ENCODE measurements around the gene BMP8A. TPM values are rescaled to one million over a fixed set of nuclear protein-coding genes. Genes with fewer than 3 reads are reported as not detected.

Gene BMP8A
- total RNA-seq, 2 experiments from 2014 or later: 0.16 TPM; not detected in 1

GRCh38 chr1:39568208-39568607, 76.8 kb downstream of the BMP8A start:
- Mint-ChIP-seq H3K27me3 (ENCODE audit: low read depth) (no peaks in the 10 kb centered on the region), H3K27ac (no peak overlapping the region), H3K36me3 (ENCODE audit: low read depth) (peaks cover 82% of the 10 kb centered on the region), H3K4me1 (ENCODE audit: low read depth) (peaks cover 27% of the 10 kb centered on the region), H3K9me3 (ENCODE audit: insufficient read depth) (no peaks in the 10 kb centered on the region), H3K4me3 (no peak overlapping the region)
- ATAC-seq (no peak), DNase-seq (no peak)
- ChIA-PET POLR2A (interaction anchor here (1.3 kb wide), 1 partner anchor 8 kb away, joined by 5 read pairs; no protein-coding TSS in a partner anchor), CTCF (no interaction called here)

- Mint-ChIP-seq H3K9me3 (ENCODE audit: insufficient read depth) (no peaks in the 10 kb centered on the region), H3K27ac (no peak overlapping the region), H3K4me3 (no peak overlapping the region), H3K4me1 (ENCODE audit: low read depth) (peaks cover 35% of the 10 kb centered on the region), H3K36me3 (ENCODE audit: low read depth) (peaks cover 85% of the 10 kb centered on the region), H3K27me3 (ENCODE audit: low read depth) (no peaks in the 10 kb centered on the region)
- ChIA-PET CTCF (interaction anchor here (1.4 kb wide), 1 partner anchor 89 kb away, joined by 4 read pairs; no protein-coding TSS in a partner anchor), POLR2A (no interaction called here)
- no peak for ATAC-seq
- DNase-seq: no peak
Measured at GRCh38 chr1:39569034-39569433, 77.6 kb downstream of the BMP8A start.

- ChIA-PET CTCF (no interaction called here), POLR2A (no interaction called here)
- DNase-seq (no peak), ATAC-seq (no peak)
- H3K4me1 Mint-ChIP-seq (ENCODE audit: low read depth): peaks cover 48% of the 10 kb centered on the region
- no peak overlapping the region for H3K4me3 Mint-ChIP-seq
- no peak overlapping the region for H3K27ac Mint-ChIP-seq
- H3K9me3 Mint-ChIP-seq (ENCODE audit: insufficient read depth): no peaks in the 10 kb centered on the region
- H3K27me3 Mint-ChIP-seq (ENCODE audit: low read depth): no peaks in the 10 kb centered on the region
- peaks cover 89% of the 10 kb centered on the region for H3K36me3 Mint-ChIP-seq (ENCODE audit: low read depth)
Measured at GRCh38 chr1:39570477-39571177, 79.2 kb downstream of the BMP8A start.

GRCh38 chr1:39571178-39571483, 79.7 kb downstream of the BMP8A start:
- Mint-ChIP-seq H3K36me3 (ENCODE audit: low read depth) (peaks cover 85% of the 10 kb centered on the region), H3K4me3 (no peak overlapping the region), H3K27me3 (ENCODE audit: low read depth) (no peaks in the 10 kb centered on the region), H3K4me1 (ENCODE audit: low read depth) (peaks cover 48% of the 10 kb centered on the region), H3K27ac (no peak overlapping the region), H3K9me3 (ENCODE audit: insufficient read depth) (no peaks in the 10 kb centered on the region)
- ChIA-PET CTCF (no interaction called here), POLR2A (interaction anchor here (0.9 kb wide), 1 partner anchor 90 kb away, joined by 3 read pairs; no protein-coding TSS in a partner anchor)
- ATAC-seq: no peak
- DNase-seq: no peak

GRCh38 chr1:39572379-39573096, 81.1 kb downstream of the BMP8A start:
- POLR2A ChIA-PET: no interaction called here
- no peak for ATAC-seq
- peaks cover 45% of the 10 kb centered on the region for H3K4me1 Mint-ChIP-seq (ENCODE audit: low read depth)

GRCh38 chr1:39573097-39573465, 81.6 kb downstream of the BMP8A start:
- ATAC-seq (no peak), DNase-seq (no peak)
- ChIA-PET CTCF (interaction anchor here (0.8 to 3.1 kb wide), 2 partner anchors 10 to 85 kb away, joined by 3 to 12 read pairs; no protein-coding TSS in a partner anchor), POLR2A (no interaction called here)
- Mint-ChIP-seq H3K27ac (peak overlapping the region; percentile 10), H3K4me1 (ENCODE audit: low read depth) (peaks cover 45% of the 10 kb centered on the region), H3K27me3 (ENCODE audit: low read depth) (no peaks in the 10 kb centered on the region), H3K9me3 (ENCODE audit: insufficient read depth) (no peaks in the 10 kb centered on the region), H3K36me3 (ENCODE audit: low read depth) (peaks cover 66% of the 10 kb centered on the region), H3K4me3 (peak overlapping the region; percentile 92)

More at GRCh38 chr1:39572379-39573096, 81.1 kb downstream of the BMP8A start:
- Mint-ChIP-seq H3K27ac (no peak overlapping the region), H3K9me3 (ENCODE audit: insufficient read depth) (no peaks in the 10 kb centered on the region), H3K36me3 (ENCODE audit: low read depth) (peaks cover 71% of the 10 kb centered on the region), H3K27me3 (ENCODE audit: low read depth) (no peaks in the 10 kb centered on the region), H3K4me3 (no peak overlapping the region)
- no peak for DNase-seq
- CTCF ChIA-PET: interaction anchor here (0.8 to 3.1 kb wide), 2 partner anchors 10 to 86 kb away, joined by 3 to 12 read pairs; no protein-coding TSS in a partner anchor

- ChIA-PET CTCF (interaction anchor here (1.1 to 3.1 kb wide), 5 partner anchors 32 to 475 kb away, joined by 3 to 12 read pairs (median 4); no protein-coding TSS in a partner anchor), POLR2A (interaction anchor here (0.6 kb wide), 1 partner anchor 11 kb away, joined by 3 read pairs; no protein-coding TSS in a partner anchor)
- H3K27ac Mint-ChIP-seq: peak overlapping the region; percentile 67
- peaks cover 45% of the 10 kb centered on the region for H3K4me1 Mint-ChIP-seq (ENCODE audit: low read depth)
- H3K36me3 Mint-ChIP-seq (ENCODE audit: low read depth): peaks cover 58% of the 10 kb centered on the region
- DNase-seq (no peak), ATAC-seq (no peak)
- H3K9me3 Mint-ChIP-seq (ENCODE audit: insufficient read depth): no peaks in the 10 kb centered on the region
- no peaks in the 10 kb centered on the region for H3K27me3 Mint-ChIP-seq (ENCODE audit: low read depth)
- H3K4me3 Mint-ChIP-seq: peak overlapping the region; percentile 92
Measured at GRCh38 chr1:39573736-39574624, 82.5 kb downstream of the BMP8A start.

GRCh38 chr1:39574646-39575045, 83.2 kb downstream of the BMP8A start:
- H3K27me3 Mint-ChIP-seq (ENCODE audit: low read depth): no peaks in the 10 kb centered on the region

More at GRCh38 chr1:39574646-39575045, 83.2 kb downstream of the BMP8A start:
- ChIA-PET CTCF (interaction anchor here (0.9 to 3.1 kb wide), 6 partner anchors 9 to 164 kb away, joined by 3 to 12 read pairs (median 4); no protein-coding TSS in a partner anchor), POLR2A (interaction anchor here (0.6 to 1.3 kb wide), 3 partner anchors 28 to 360 kb away, joined by 3 read pairs; no protein-coding TSS in a partner anchor)
- DNase-seq: no peak
- ATAC-seq: peak; percentile 2
- H3K4me3 Mint-ChIP-seq: peak overlapping the region; percentile 92
- H3K9me3 Mint-ChIP-seq (ENCODE audit: insufficient read depth): no peaks in the 10 kb centered on the region
- H3K27ac Mint-ChIP-seq: peak overlapping the region; percentile 89
- H3K36me3 Mint-ChIP-seq (ENCODE audit: low read depth): peaks cover 51% of the 10 kb centered on the region
- peaks cover 45% of the 10 kb centered on the region for H3K4me1 Mint-ChIP-seq (ENCODE audit: low read depth)

Other genes starting within 250 kb of the BMP8A start
- gene PABPC4, start 85.2 kb downstream of the BMP8A start, total RNA-seq: 100 to 1,000 TPM; 199 to 207 TPM
- not detected for gene HEYL, start 148.0 kb downstream of the BMP8A start, total RNA-seq
- not detected for gene NT5C1A, start 180.5 kb downstream of the BMP8A start, total RNA-seq
- under 1 TPM; 0.47 to 0.55 TPM for gene HPCAL4, start 199.8 kb downstream of the BMP8A start, total RNA-seq
- gene PPIE, start 247.2 kb downstream of the BMP8A start, total RNA-seq: 10 to 100 TPM; 60.9 to 64.7 TPM

All from activated CD8-positive, alpha-beta T cell treated with anti-CD3 and anti-CD28 coated beads, Interleukin-2, amount 10 ng/mL, durations not matched to agents 7 days and 5 days (primary cell).